Activated CD4-positive, alpha-beta T cell treated with anti-CD3 and anti-CD28 coated beads, Interleukin-2, amount 10 ng/mL, durations not matched to agents 24 days and 14 days (primary cell): ENCODE measurements around the gene TBC1D10A. TPM values are rescaled to one million over a fixed set of nuclear protein-coding genes. Genes with fewer than 3 reads are reported as not detected.

Experiments used
- DNase-seq: peaks from one replicate; pipeline ENCODE4 v3.0.0; 2022
- H3K27ac Mint-ChIP-seq: one replicate; pipeline ENCODE4 v1.8.0; 2022; ENCODE audit warnings: mild to moderate bottlenecking, mixed read lengths
- H3K27me3 Mint-ChIP-seq: one replicate; pipeline ENCODE4 v1.8.0; 2022; ENCODE audit warnings: mixed read lengths
- H3K36me3 Mint-ChIP-seq: one replicate; pipeline ENCODE4 v1.8.0; 2022; ENCODE audit warnings: low read depth, mild to moderate bottlenecking, mixed read lengths
- H3K4me1 Mint-ChIP-seq: one replicate; pipeline ENCODE4 v1.8.0; 2021; ENCODE audit warnings: mixed read lengths
- H3K4me3 Mint-ChIP-seq: one replicate; pipeline ENCODE4 v1.8.0; 2022; ENCODE audit warnings: mild to moderate bottlenecking, moderate library complexity, mixed read lengths
- H3K9me3 Mint-ChIP-seq: one replicate; pipeline ENCODE4 v1.8.0; 2021; ENCODE audit warnings: mixed read lengths
- intact Hi-C: fragments of 100-400 bp; cut with micrococcal nuclease; formaldehyde crosslinking; loops from one replicate; pipeline ENCODE4 v1.15.1; 2023
- total RNA-seq: library from RNA; stranded (reverse); gene quantifications from 2 replicates; pipeline ENCODE4 v1.2.3, GENCODE V29; 2022

The TBC1D10A gene
- total RNA-seq, 1 donor from 2014 or later = 18.9 TPM

GRCh38 chr22:30287648-30288418 lies 38.9 kb downstream of the TBC1D10A start:
- Mint-ChIP-seq H3K9me3 (no peaks in the 10 kb centered on the region), H3K27ac (peak overlapping the region; percentile 83), H3K36me3 (peaks cover 11% of the 10 kb centered on the region), H3K27me3 (no peaks in the 10 kb centered on the region), H3K4me1 (peaks cover 55% of the 10 kb centered on the region), H3K4me3 (peak overlapping the region; percentile 86)
- intact Hi-C loops = loop anchor here (1.0 kb wide), 6 partner anchors 25 to 197 kb away; partner anchors contain the start of gene RNF215
- peak; percentile 96 for DNase-seq

- H3K27me3 Mint-ChIP-seq = no peaks in the 10 kb centered on the region
- intact Hi-C loops = loop anchor here (1.0 kb wide), 4 partner anchors 24 to 179 kb away; partner anchors contain the start of gene RNF215
- DNase-seq = peak; percentile 96
- no peak overlapping the region for H3K4me3 Mint-ChIP-seq
- no peaks in the 10 kb centered on the region for H3K9me3 Mint-ChIP-seq
- H3K4me1 Mint-ChIP-seq = peaks cover 62% of the 10 kb centered on the region
- H3K36me3 Mint-ChIP-seq = peaks cover 11% of the 10 kb centered on the region
- peak overlapping the region; percentile 79 for H3K27ac Mint-ChIP-seq
Measured at GRCh38 chr22:30286813-30287647, 39.7 kb downstream of the TBC1D10A start.

- H3K4me1 Mint-ChIP-seq = peaks cover 59% of the 10 kb centered on the region
- no peak for DNase-seq
- H3K27ac Mint-ChIP-seq = peak overlapping the region; percentile 79
- H3K9me3 Mint-ChIP-seq = no peaks in the 10 kb centered on the region
- H3K4me3 Mint-ChIP-seq = no peak overlapping the region
- H3K36me3 Mint-ChIP-seq = peaks cover 9% of the 10 kb centered on the region
- H3K27me3 Mint-ChIP-seq = no peaks in the 10 kb centered on the region
- intact Hi-C loops = no loop called here
Measured at GRCh38 chr22:30286331-30286730, 40.4 kb downstream of the TBC1D10A start.

GRCh38 chr22:30285846-30286200 lies 40.9 kb downstream of the TBC1D10A start:
- H3K36me3 Mint-ChIP-seq = peaks cover 9% of the 10 kb centered on the region
- no peaks in the 10 kb centered on the region for H3K27me3 Mint-ChIP-seq
- no peaks in the 10 kb centered on the region for H3K9me3 Mint-ChIP-seq
- no peak overlapping the region for H3K27ac Mint-ChIP-seq
- DNase-seq = no peak
- H3K4me3 Mint-ChIP-seq = no peak overlapping the region
- H3K4me1 Mint-ChIP-seq = peaks cover 54% of the 10 kb centered on the region
- intact Hi-C loops = no loop called here

- H3K27me3 Mint-ChIP-seq = no peaks in the 10 kb centered on the region
- peaks cover 9% of the 10 kb centered on the region for H3K36me3 Mint-ChIP-seq
- no peak for DNase-seq
- H3K4me1 Mint-ChIP-seq = peaks cover 49% of the 10 kb centered on the region
- H3K9me3 Mint-ChIP-seq = no peaks in the 10 kb centered on the region
- H3K27ac Mint-ChIP-seq = peak overlapping the region; percentile 21
- intact Hi-C loops = no loop called here
- H3K4me3 Mint-ChIP-seq = no peak overlapping the region
Measured at GRCh38 chr22:30285176-30285845, 41.4 kb downstream of the TBC1D10A start.

- no peak for DNase-seq
- H3K27ac Mint-ChIP-seq = peak overlapping the region; percentile 21
- H3K36me3 Mint-ChIP-seq = peaks cover 9% of the 10 kb centered on the region
- H3K9me3 Mint-ChIP-seq = no peaks in the 10 kb centered on the region
- H3K4me3 Mint-ChIP-seq = peak overlapping the region; percentile 52
- H3K27me3 Mint-ChIP-seq = no peaks in the 10 kb centered on the region
- intact Hi-C loops = no loop called here
- peaks cover 44% of the 10 kb centered on the region for H3K4me1 Mint-ChIP-seq
Measured at GRCh38 chr22:30284666-30285065, 42.1 kb downstream of the TBC1D10A start.

GRCh38 chr22:30284172-30284571 lies 42.6 kb downstream of the TBC1D10A start:
- H3K9me3 Mint-ChIP-seq = no peaks in the 10 kb centered on the region
- peak overlapping the region; percentile 45 for H3K27ac Mint-ChIP-seq
- H3K4me1 Mint-ChIP-seq = peaks cover 46% of the 10 kb centered on the region
- no peak for DNase-seq
- H3K36me3 Mint-ChIP-seq = peaks cover 9% of the 10 kb centered on the region
- H3K4me3 Mint-ChIP-seq = peak overlapping the region; percentile 52
- intact Hi-C loops = no loop called here
- no peaks in the 10 kb centered on the region for H3K27me3 Mint-ChIP-seq

- H3K4me3 Mint-ChIP-seq = peak overlapping the region; percentile 62
Measured at GRCh38 chr22:30283342-30283741, 43.4 kb downstream of the TBC1D10A start.

GRCh38 chr22:30282616-30283046 lies 44.1 kb downstream of the TBC1D10A start:
- no peak for DNase-seq
- Mint-ChIP-seq H3K36me3 (peaks cover 11% of the 10 kb centered on the region), H3K9me3 (no peaks in the 10 kb centered on the region), H3K4me1 (peaks cover 48% of the 10 kb centered on the region), H3K4me3 (peak overlapping the region; percentile 62), H3K27ac (peak overlapping the region; percentile 77), H3K27me3 (no peaks in the 10 kb centered on the region)
- intact Hi-C loops = no loop called here

More at GRCh38 chr22:30283342-30283741, 43.4 kb downstream of the TBC1D10A start:
- no peak for DNase-seq
- intact Hi-C loops = no loop called here
- H3K9me3 Mint-ChIP-seq = no peaks in the 10 kb centered on the region
- no peaks in the 10 kb centered on the region for H3K27me3 Mint-ChIP-seq
- H3K27ac Mint-ChIP-seq = peak overlapping the region; percentile 77
- peaks cover 48% of the 10 kb centered on the region for H3K4me1 Mint-ChIP-seq
- H3K36me3 Mint-ChIP-seq = peaks cover 11% of the 10 kb centered on the region

- no peaks in the 10 kb centered on the region for H3K9me3 Mint-ChIP-seq
- peaks cover 52% of the 10 kb centered on the region for H3K4me1 Mint-ChIP-seq
- H3K27ac Mint-ChIP-seq = no peak overlapping the region
- intact Hi-C loops = no loop called here
- no peak overlapping the region for H3K4me3 Mint-ChIP-seq
- peaks cover 9% of the 10 kb centered on the region for H3K36me3 Mint-ChIP-seq
- DNase-seq = no peak
- no peaks in the 10 kb centered on the region for H3K27me3 Mint-ChIP-seq
Measured at GRCh38 chr22:30280505-30280904, 46.2 kb downstream of the TBC1D10A start.

- peaks cover 6% of the 10 kb centered on the region for H3K36me3 Mint-ChIP-seq
- H3K27ac Mint-ChIP-seq = peak overlapping the region; percentile 39
- no peaks in the 10 kb centered on the region for H3K9me3 Mint-ChIP-seq
- intact Hi-C loops = no loop called here
- H3K4me1 Mint-ChIP-seq = peaks cover 54% of the 10 kb centered on the region
- H3K4me3 Mint-ChIP-seq = no peak overlapping the region
- no peaks in the 10 kb centered on the region for H3K27me3 Mint-ChIP-seq
- DNase-seq = no peak
Measured at GRCh38 chr22:30279932-30280331, 46.8 kb downstream of the TBC1D10A start.

GRCh38 chr22:30279046-30279788 lies 47.5 kb downstream of the TBC1D10A start:
- Mint-ChIP-seq H3K9me3 (no peaks in the 10 kb centered on the region), H3K27me3 (no peaks in the 10 kb centered on the region), H3K27ac (peak overlapping the region; percentile 39), H3K36me3 (peaks cover 6% of the 10 kb centered on the region), H3K4me3 (no peak overlapping the region), H3K4me1 (peaks cover 54% of the 10 kb centered on the region)
- DNase-seq = no peak
- intact Hi-C loops = no loop called here
